ENCODE data around the gene CAMK1D. TPM values are rescaled to one million over a fixed set of nuclear protein-coding genes. Genes with fewer than 3 reads are reported as not detected.
A peak's percentile ranks its signal among the peaks of the same experiment; 100 is the strongest.

CAMK1D gene
- total RNA-seq, 4 donors from 2014 or later = 0.55 to 2.2 (median 1.5) TPM

- Histone ChIP-seq H3K9me3 (no peaks in the 10 kb centered on the region), H3K4me3 (peak overlapping the region; percentile 52 to 67 (median 60)), H3K27me3 (peaks cover 0 to 16% (median 5%) of the 10 kb centered on the region in 3 donors), H3K27ac (peak overlapping the region; percentile 37 to 73 (median 54)), H3K4me1 (peaks cover 5 to 12% of the 10 kb centered on the region in 2 donors), H3K36me3 (no peaks in the 10 kb centered on the region)
- TF ChIP-seq, protein P1, sequence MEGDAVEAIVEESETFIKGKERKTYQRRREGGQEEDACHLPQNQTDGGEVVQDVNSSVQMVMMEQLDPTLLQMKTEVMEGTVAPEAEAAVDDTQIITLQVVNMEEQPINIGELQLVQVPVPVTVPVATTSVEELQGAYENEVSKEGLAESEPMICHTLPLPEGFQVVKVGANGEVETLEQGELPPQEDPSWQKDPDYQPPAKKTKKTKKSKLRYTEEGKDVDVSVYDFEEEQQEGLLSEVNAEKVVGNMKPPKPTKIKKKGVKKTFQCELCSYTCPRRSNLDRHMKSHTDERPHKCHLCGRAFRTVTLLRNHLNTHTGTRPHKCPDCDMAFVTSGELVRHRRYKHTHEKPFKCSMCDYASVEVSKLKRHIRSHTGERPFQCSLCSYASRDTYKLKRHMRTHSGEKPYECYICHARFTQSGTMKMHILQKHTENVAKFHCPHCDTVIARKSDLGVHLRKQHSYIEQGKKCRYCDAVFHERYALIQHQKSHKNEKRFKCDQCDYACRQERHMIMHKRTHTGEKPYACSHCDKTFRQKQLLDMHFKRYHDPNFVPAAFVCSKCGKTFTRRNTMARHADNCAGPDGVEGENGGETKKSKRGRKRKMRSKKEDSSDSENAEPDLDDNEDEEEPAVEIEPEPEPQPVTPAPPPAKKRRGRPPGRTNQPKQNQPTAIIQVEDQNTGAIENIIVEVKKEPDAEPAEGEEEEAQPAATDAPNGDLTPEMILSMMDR (IDR thresholded peaks at IDR 0.05 in 4 of 5, conservative IDR thresholded peaks at IDR 0.05 in 1 of 5) = no peak
- no peak for TF ChIP-seq POLR2A (IDR thresholded peaks at IDR 0.05)
- no peak for ATAC-seq
- intact Hi-C loops (cut with DNase I; ENCODE audit: low total_unique reads) = no loop called here
- in situ Hi-C loops (cut with MboI; ENCODE audit: low sequenced_read_pairs in 4 of 4) = no loop called here
- no peak for DNase-seq
These were observed 965 bp upstream of the CAMK1D start for GRCh38 chr10:12348294-12348869.

- in situ Hi-C loops (cut with MboI; ENCODE audit: low sequenced_read_pairs in 4 of 4) = no loop called here
- H3K36me3 ChIP-seq = no peaks in the 10 kb centered on the region
- peak overlapping the region; percentile 52 to 67 (median 60) for H3K4me3 ChIP-seq
- DNase-seq (no peak), ATAC-seq (peak in 1 of 2 donors; percentile 21)
- intact Hi-C loops (cut with DNase I; ENCODE audit: low total_unique reads) = no loop called here
- H3K4me1 ChIP-seq = peaks cover 5 to 12% of the 10 kb centered on the region in 2 donors
- peaks cover 0 to 16% (median 5%) of the 10 kb centered on the region in 3 donors for H3K27me3 ChIP-seq
- TF ChIP-seq POLR2A (IDR thresholded peaks at IDR 0.05) = no peak
- TF ChIP-seq, protein P1 (IDR thresholded peaks at IDR 0.05 in 4 of 5, conservative IDR thresholded peaks at IDR 0.05 in 1 of 5) = no peak
- peak overlapping the region; percentile 5 to 57 (median 44) for H3K27ac ChIP-seq
- H3K9me3 ChIP-seq = no peaks in the 10 kb centered on the region
These were observed 351 bp downstream of the CAMK1D start for GRCh38 chr10:12349629-12350166.

GRCh38 chr10:12350167-12350872 is 973 bp downstream of the CAMK1D start:
- no peak for TF ChIP-seq POLR2A (IDR thresholded peaks at IDR 0.05)
- TF ChIP-seq, protein P1 (IDR thresholded peaks at IDR 0.05 in 4 of 5, conservative IDR thresholded peaks at IDR 0.05 in 1 of 5) = no peak
- Histone ChIP-seq H3K36me3 (no peaks in the 10 kb centered on the region), H3K27me3 (peaks cover 0 to 16% (median 5%) of the 10 kb centered on the region in 3 donors), H3K9me3 (no peaks in the 10 kb centered on the region), H3K4me1 (peaks cover 5 to 12% of the 10 kb centered on the region in 2 donors), H3K27ac (peak overlapping the region in 3 of 4 donors; percentile 5 to 37 (median 9)), H3K4me3 (peak overlapping the region; percentile 52 to 67 (median 60))
- in situ Hi-C loops (cut with MboI; ENCODE audit: low sequenced_read_pairs in 4 of 4) = no loop called here
- ATAC-seq (peak in 1 of 2 donors; percentile 31), DNase-seq (no peak)
- intact Hi-C loops (cut with DNase I; ENCODE audit: low total_unique reads) = no loop called here

DNA sequence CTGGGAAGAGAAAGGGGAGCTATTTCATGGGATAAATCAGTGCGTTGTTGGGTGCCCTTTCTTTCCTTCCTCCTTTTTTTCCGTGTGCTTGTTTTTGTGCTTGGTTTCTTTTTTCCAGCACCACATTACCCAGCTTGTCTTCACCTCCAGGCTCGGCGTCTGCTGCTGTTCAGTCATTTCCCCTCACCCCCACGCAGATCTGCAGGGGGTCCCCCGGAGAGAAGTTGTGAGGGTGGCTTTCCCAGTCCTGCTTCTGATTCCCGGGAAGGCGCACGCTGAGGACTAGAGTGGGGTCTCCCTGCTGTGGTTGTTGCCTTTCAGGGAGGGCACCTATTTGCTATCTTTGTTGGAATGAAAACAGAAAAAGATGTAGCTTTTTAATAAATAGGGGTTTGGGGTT is 1.6 kb downstream of the CAMK1D start:
- Histone ChIP-seq H3K4me1 (peaks cover 5 to 12% of the 10 kb centered on the region in 2 donors), H3K27ac (peak overlapping the region in 1 of 4 donors; percentile 37), H3K9me3 (no peaks in the 10 kb centered on the region), H3K36me3 (no peaks in the 10 kb centered on the region), H3K4me3 (peak overlapping the region; percentile 52 to 67 (median 60)), H3K27me3 (peaks cover 0 to 16% (median 5%) of the 10 kb centered on the region in 3 donors)
- in situ Hi-C loops (cut with MboI; ENCODE audit: low sequenced_read_pairs in 4 of 4) = no loop called here
- TF ChIP-seq POLR2A (IDR thresholded peaks at IDR 0.05) = no peak
- TF ChIP-seq, protein P1 (IDR thresholded peaks at IDR 0.05 in 4 of 5, conservative IDR thresholded peaks at IDR 0.05 in 1 of 5) = no peak
- intact Hi-C loops (cut with DNase I; ENCODE audit: low total_unique reads) = no loop called here
- ATAC-seq (no peak), DNase-seq (no peak)

Measured in gastrocnemius medialis (tissue), 4 donors.